K562 (cell line): ENCODE measurements around the gene MGRN1.

Experiments used
- CEBPG ChIP-seq, 3 experiments: fragments of 200-800 bp in 1 of 3; sonication (Bioruptor generic) in 1 of 3; sonication (generic) in 1 of 3; formaldehyde crosslinking in 1 of 3; IDR thresholded peaks in 2 of 3; conservative IDR thresholded peaks in 1 of 3; 2 replicates each; pipeline versions ENCODE4 v1.6.1 to v1.8.0; 2016 to 2022; ENCODE audit warnings: missing compliant biosample characterization in 2 of 3, missing genetic modification characterization in 2 of 3, mild to moderate bottlenecking in 1 of 3, missing genetic modification reagents in 1 of 3
- NCOA6 ChIP-seq: fragments of 450-650 bp; IDR thresholded peaks from 2 replicates; pipeline ENCODE4 v1.6.1; 2017; ENCODE audit warnings: mild to moderate bottlenecking
- RBM39 ChIP-seq: fragments of 200-400 bp; formaldehyde crosslinking; optimal IDR thresholded peaks from 2 replicates; pipeline ENCODE3; 2018; ENCODE audit warnings: low read depth, low read length
- ZFPM2 ChIP-seq: fragments of 250-450 bp; sonication (Bioruptor Pico); IDR thresholded peaks from 2 replicates; pipeline ENCODE4 v1.5.1; 2022; ENCODE audit warnings: mild to moderate bottlenecking

DNA sequence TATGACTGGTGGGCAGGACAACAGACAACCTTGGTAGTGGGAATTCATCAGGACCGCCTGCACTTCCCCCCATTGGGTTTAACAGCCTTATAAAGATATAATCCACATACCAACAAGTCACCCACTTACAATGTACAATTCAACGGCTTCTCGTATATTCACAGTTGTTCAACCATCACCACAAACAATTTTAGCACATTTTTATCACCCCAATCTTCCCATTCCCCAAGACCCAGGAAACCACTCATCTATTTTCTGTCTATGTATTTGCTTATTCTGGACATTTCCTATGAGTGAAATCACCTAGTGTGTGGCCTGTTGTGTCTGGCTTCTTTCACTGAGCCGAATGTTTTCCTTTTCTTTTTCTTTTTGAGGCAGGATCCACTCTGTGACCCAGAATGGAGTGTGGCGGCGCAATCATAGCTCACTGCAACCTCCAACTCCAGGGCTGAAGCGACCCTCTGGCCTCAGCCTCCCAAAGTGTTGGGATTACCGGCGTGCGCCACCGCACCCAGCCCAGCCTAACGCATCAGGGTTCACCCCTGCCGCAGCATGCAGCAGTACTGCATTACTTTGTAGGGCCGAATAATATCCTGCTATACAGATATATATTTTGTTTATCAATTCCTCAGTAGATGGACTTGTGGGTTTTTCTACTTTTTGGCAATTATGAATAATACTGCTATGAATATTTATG lies 98.6 kb downstream of the MGRN1 start:
- TF ChIP-seq CEBPG (CRISPR knock-in tag; IDR thresholded peaks at IDR 0.05) (no peak), CEBPG (tag; conservative IDR thresholded peaks at IDR 0.05 in 1 of 2, IDR thresholded peaks at IDR 0.05 in 1 of 2) (no peak), RBM39 (no peak), NCOA6 (no peak), ZFPM2 (CRISPR knock-in tag) (no peak)
